Activated CD4-positive, alpha-beta memory T cell treated with anti-CD3 and anti-CD28 coated beads, Interleukin-2, amount 10 ng/mL, durations not matched to agents 7 days and 5 days (primary cell): ENCODE results near the gene BMP5. TPM values are rescaled to one million over a fixed set of nuclear protein-coding genes. Genes with fewer than 3 reads are reported as not detected.

ENCODE experiments used
- CTCF ChIA-PET: fragments of 350-600 bp; sonication (Branson Sonifier 250); formaldehyde crosslinking; loops from one replicate; lab custom pipeline; 2021; ENCODE audit warnings: antibody characterized with exemption, inconsistent platforms; lab: Charles Lee
- POLR2A ChIA-PET: fragments of 350-600 bp; sonication (Branson Sonifier 250); formaldehyde crosslinking; loops from one replicate; lab custom pipeline; 2021; ENCODE audit warnings: antibody characterized with exemption; lab: Charles Lee
- DNase-seq: peaks from one replicate; pipeline ENCODE4 v3.0.0-alpha.2; 2020
- H3K27ac Mint-ChIP-seq: one replicate; pipeline ENCODE4 v1.8.0; 2021; ENCODE audit warnings: mild to moderate bottlenecking, mixed read lengths
- H3K27me3 Mint-ChIP-seq: one replicate; pipeline ENCODE4 v1.8.0; 2021; ENCODE audit warnings: mixed read lengths
- H3K36me3 Mint-ChIP-seq: one replicate; pipeline ENCODE4 v1.8.0; 2021; ENCODE audit warnings: low read depth, mixed read lengths
- H3K4me1 Mint-ChIP-seq: one replicate; pipeline ENCODE4 v1.8.0; 2021; ENCODE audit warnings: mixed read lengths
- H3K4me3 Mint-ChIP-seq: one replicate; pipeline ENCODE4 v1.8.0; 2021; ENCODE audit warnings: mild to moderate bottlenecking, mixed read lengths
- H3K9me3 Mint-ChIP-seq: one replicate; pipeline ENCODE4 v1.8.0; 2021; ENCODE audit warnings: mixed read lengths
- total RNA-seq, 2 experiments: library from RNA; stranded (reverse); gene quantifications; one replicate each; pipeline ENCODE4 v1.2.3, GENCODE V29; 2021

BMP5 gene
- total RNA-seq, 2 experiments from 2014 or later = not detected

GRCh38 chr6:55866128-55866527 lies 9.3 kb downstream of the BMP5 start:
- Mint-ChIP-seq H3K9me3 (peaks cover 2% of the 10 kb centered on the region), H3K27ac (no peak overlapping the region), H3K4me1 (no peaks in the 10 kb centered on the region), H3K36me3 (no peaks in the 10 kb centered on the region), H3K4me3 (no peak overlapping the region), H3K27me3 (no peaks in the 10 kb centered on the region)
- ChIA-PET CTCF (no interaction called here), POLR2A (no interaction called here)
- DNase-seq = no peak

- Mint-ChIP-seq H3K4me3 (no peak overlapping the region), H3K4me1 (no peaks in the 10 kb centered on the region), H3K27me3 (no peaks in the 10 kb centered on the region), H3K9me3 (no peaks in the 10 kb centered on the region), H3K36me3 (no peaks in the 10 kb centered on the region), H3K27ac (no peak overlapping the region)
- ChIA-PET CTCF (no interaction called here), POLR2A (no interaction called here)
- DNase-seq = no peak
Observed at GRCh38 chr6:55853008-55854001, 22.1 kb downstream of the BMP5 start.

GRCh38 chr6:55841341-55841740 lies 34.0 kb downstream of the BMP5 start:
- Mint-ChIP-seq H3K36me3 (no peaks in the 10 kb centered on the region), H3K4me3 (no peak overlapping the region), H3K9me3 (peaks cover 2% of the 10 kb centered on the region), H3K4me1 (no peaks in the 10 kb centered on the region), H3K27me3 (no peaks in the 10 kb centered on the region), H3K27ac (no peak overlapping the region)
- DNase-seq = no peak
- ChIA-PET POLR2A (no interaction called here), CTCF (no interaction called here)

- no peaks in the 10 kb centered on the region for H3K36me3 Mint-ChIP-seq
- H3K27ac Mint-ChIP-seq = no peak overlapping the region
- H3K27me3 Mint-ChIP-seq = no peaks in the 10 kb centered on the region
- no peaks in the 10 kb centered on the region for H3K4me1 Mint-ChIP-seq
- ChIA-PET CTCF (no interaction called here), POLR2A (no interaction called here)
- DNase-seq = no peak
- no peak overlapping the region for H3K4me3 Mint-ChIP-seq
- H3K9me3 Mint-ChIP-seq = no peaks in the 10 kb centered on the region
Observed at GRCh38 chr6:55839080-55839479, 36.3 kb downstream of the BMP5 start.

GRCh38 chr6:55836945-55837344 lies 38.4 kb downstream of the BMP5 start:
- ChIA-PET CTCF (no interaction called here), POLR2A (no interaction called here)
- no peaks in the 10 kb centered on the region for H3K27me3 Mint-ChIP-seq
- no peak overlapping the region for H3K27ac Mint-ChIP-seq
- no peaks in the 10 kb centered on the region for H3K4me1 Mint-ChIP-seq
- DNase-seq = no peak
- no peaks in the 10 kb centered on the region for H3K9me3 Mint-ChIP-seq
- H3K36me3 Mint-ChIP-seq = no peaks in the 10 kb centered on the region
- no peak overlapping the region for H3K4me3 Mint-ChIP-seq

GRCh38 chr6:55836481-55836880 lies 38.9 kb downstream of the BMP5 start:
- Mint-ChIP-seq H3K27ac (no peak overlapping the region), H3K4me1 (no peaks in the 10 kb centered on the region), H3K27me3 (no peaks in the 10 kb centered on the region), H3K9me3 (no peaks in the 10 kb centered on the region), H3K36me3 (no peaks in the 10 kb centered on the region), H3K4me3 (no peak overlapping the region)
- DNase-seq = no peak
- POLR2A ChIA-PET = no interaction called here
- CTCF ChIA-PET = no interaction called here

GRCh38 chr6:55835220-55835619 lies 40.2 kb downstream of the BMP5 start:
- ChIA-PET CTCF (no interaction called here), POLR2A (no interaction called here)
- no peaks in the 10 kb centered on the region for H3K36me3 Mint-ChIP-seq
- H3K4me1 Mint-ChIP-seq = no peaks in the 10 kb centered on the region
- no peaks in the 10 kb centered on the region for H3K9me3 Mint-ChIP-seq
- no peak for DNase-seq
- no peak overlapping the region for H3K27ac Mint-ChIP-seq
- no peak overlapping the region for H3K4me3 Mint-ChIP-seq
- no peaks in the 10 kb centered on the region for H3K27me3 Mint-ChIP-seq

- Mint-ChIP-seq H3K27me3 (no peaks in the 10 kb centered on the region), H3K27ac (no peak overlapping the region), H3K4me1 (no peaks in the 10 kb centered on the region), H3K9me3 (no peaks in the 10 kb centered on the region), H3K4me3 (no peak overlapping the region), H3K36me3 (no peaks in the 10 kb centered on the region)
- DNase-seq = no peak
- CTCF ChIA-PET = no interaction called here
- POLR2A ChIA-PET = no interaction called here
Observed at GRCh38 chr6:55833284-55833683, 42.1 kb downstream of the BMP5 start.

GRCh38 chr6:55827818-55828522 lies 47.4 kb downstream of the BMP5 start:
- DNase-seq = no peak
- no peak overlapping the region for H3K4me3 Mint-ChIP-seq
- CTCF ChIA-PET = no interaction called here
- H3K4me1 Mint-ChIP-seq = no peaks in the 10 kb centered on the region
- no peaks in the 10 kb centered on the region for H3K27me3 Mint-ChIP-seq
- peaks cover 4% of the 10 kb centered on the region for H3K9me3 Mint-ChIP-seq
- H3K27ac Mint-ChIP-seq = no peak overlapping the region
- POLR2A ChIA-PET = no interaction called here
- H3K36me3 Mint-ChIP-seq = no peaks in the 10 kb centered on the region

- H3K36me3 Mint-ChIP-seq = no peaks in the 10 kb centered on the region
- H3K4me3 Mint-ChIP-seq = no peak overlapping the region
- ChIA-PET POLR2A (no interaction called here), CTCF (no interaction called here)
- no peaks in the 10 kb centered on the region for H3K27me3 Mint-ChIP-seq
- H3K27ac Mint-ChIP-seq = no peak overlapping the region
- DNase-seq = no peak
- H3K4me1 Mint-ChIP-seq = no peaks in the 10 kb centered on the region
- peaks cover 4% of the 10 kb centered on the region for H3K9me3 Mint-ChIP-seq
Observed at GRCh38 chr6:55826941-55827340, 48.4 kb downstream of the BMP5 start.

GRCh38 chr6:55825402-55826051 lies 49.9 kb downstream of the BMP5 start:
- Mint-ChIP-seq H3K4me1 (no peaks in the 10 kb centered on the region), H3K36me3 (no peaks in the 10 kb centered on the region), H3K27ac (no peak overlapping the region), H3K9me3 (peaks cover 4% of the 10 kb centered on the region), H3K27me3 (no peaks in the 10 kb centered on the region), H3K4me3 (no peak overlapping the region)
- ChIA-PET POLR2A (no interaction called here), CTCF (no interaction called here)
- no peak for DNase-seq

GRCh38 chr6:55822815-55823214 lies 52.6 kb downstream of the BMP5 start:
- H3K4me3 Mint-ChIP-seq = no peak overlapping the region
- POLR2A ChIA-PET = no interaction called here
- no peak for DNase-seq
- H3K36me3 Mint-ChIP-seq = no peaks in the 10 kb centered on the region
- peaks cover 4% of the 10 kb centered on the region for H3K9me3 Mint-ChIP-seq
- CTCF ChIA-PET = no interaction called here
- H3K27me3 Mint-ChIP-seq = no peaks in the 10 kb centered on the region
- H3K27ac Mint-ChIP-seq = no peak overlapping the region
- H3K4me1 Mint-ChIP-seq = no peaks in the 10 kb centered on the region

- ChIA-PET POLR2A (no interaction called here), CTCF (no interaction called here)
- peaks cover 5% of the 10 kb centered on the region for H3K9me3 Mint-ChIP-seq
- no peaks in the 10 kb centered on the region for H3K36me3 Mint-ChIP-seq
- H3K27ac Mint-ChIP-seq = no peak overlapping the region
- no peak overlapping the region for H3K4me3 Mint-ChIP-seq
- H3K4me1 Mint-ChIP-seq = no peaks in the 10 kb centered on the region
- H3K27me3 Mint-ChIP-seq = no peaks in the 10 kb centered on the region
- no peak for DNase-seq
Observed at GRCh38 chr6:55822005-55822404, 53.4 kb downstream of the BMP5 start.
